HepG2 (cell line): ENCODE results near the gene PEX11B. TPM values are rescaled to one million over a fixed set of nuclear protein-coding genes. Genes with fewer than 3 reads are reported as not detected.

Experiments used
- ARHGAP35 ChIP-seq: sonication (generic); formaldehyde crosslinking; IDR thresholded peaks from 2 replicates; pipeline ENCODE4 v1.9.0; 2022; ENCODE audit warnings: mild to moderate bottlenecking, inconsistent platforms, moderate library complexity, missing genetic modification reagents, borderline replicate concordance
- GLI4 ChIP-seq: sonication (generic); formaldehyde crosslinking; IDR thresholded peaks from 2 replicates; pipeline ENCODE4 v1.5.1; 2020; ENCODE audit warnings: missing genetic modification reagents, mild to moderate bottlenecking, moderate library complexity, borderline replicate concordance
- KMT2B ChIP-seq: IDR thresholded peaks from 2 replicates; pipeline ENCODE4 v1.6.1; 2016; ENCODE audit warnings: missing genetic modification reagents, missing compliant biosample characterization
- MXI1 ChIP-seq: IDR thresholded peaks from 3 replicates; pipeline ENCODE4 v1.6.1; 2012; ENCODE audit warnings: low read depth, low read length, inconsistent platforms, borderline replicate concordance
- RXRA ChIP-seq: sonication (generic); formaldehyde crosslinking; IDR thresholded peaks from 2 replicates; pipeline ENCODE4 v1.5.1; 2020; ENCODE audit warnings: missing genetic modification reagents
- TP53 ChIP-seq: sonication (generic); formaldehyde crosslinking; conservative IDR thresholded peaks from 2 replicates; pipeline ENCODE4 v1.4.0; 2020; ENCODE audit warnings: missing genetic modification reagents
- ZKSCAN1 ChIP-seq: fragments of 150-350 bp; IDR thresholded peaks from 2 replicates; pipeline ENCODE4 v1.6.1; 2014; ENCODE audit warnings: low read length
- ZNF160 ChIP-seq: sonication (generic); formaldehyde crosslinking; IDR thresholded peaks from 2 replicates; pipeline ENCODE4 v1.8.0; 2022; ENCODE audit warnings: mild to moderate bottlenecking, inconsistent platforms, missing genetic modification reagents
- ZNF329 ChIP-seq: sonication (generic); formaldehyde crosslinking; IDR thresholded peaks from 2 replicates; pipeline ENCODE4 v1.9.0; 2021; ENCODE audit warnings: low read depth, mild to moderate bottlenecking, missing genetic modification reagents
- ZNF343 ChIP-seq: sonication (generic); formaldehyde crosslinking; IDR thresholded peaks from 2 replicates; pipeline ENCODE4 v1.4.0; 2020; ENCODE audit warnings: mild to moderate bottlenecking, missing genetic modification reagents
- ZNF567 ChIP-seq: sonication (generic); formaldehyde crosslinking; IDR thresholded peaks from 2 replicates; pipeline ENCODE4 v1.8.1; 2023; ENCODE audit warnings: mild to moderate bottlenecking, missing genetic modification reagents, borderline replicate concordance
- ZNF724P ChIP-seq: sonication (generic); formaldehyde crosslinking; IDR thresholded peaks from 2 replicates; pipeline ENCODE4 v1.8.0; 2022; ENCODE audit warnings: missing genetic modification reagents, borderline replicate concordance
- polyA plus RNA-seq, 8 experiments: library from polyadenylated mRNA; depleted of rRNA in 3 of 8; stranded (reverse) in 7 of 8; unstranded in 1 of 8; fragments of >200 nt; fragmentation: Illumina TruSeq in 4 of 8; extraction: Trizol in 4 of 8; gene quantifications; 2 replicates each; pipeline versions ENCODE4 v1.2.1 to v1.2.3, GENCODE V29; 2011 to 2016; ENCODE audit warnings: low read depth in 4 of 8, missing spikeins in 1 of 8, mixed read lengths in 1 of 8; ENCODE audit not compliant: insufficient read depth in 1 of 8
- total RNA-seq, 5 experiments: library from RNA; depleted of rRNA; stranded (reverse); fragments of >200 nt; fragmentation: Illumina TruSeq; extraction: Trizol; gene quantifications; 2 replicates each; pipeline ENCODE4 v1.2.3, GENCODE V29; 2016; ENCODE audit warnings: low read depth in 1 of 5
- TF ChIP-seq, protein P1 (sequence below): IDR thresholded peaks from 2 replicates; pipeline ENCODE4 v1.4.0; 2020; ENCODE audit warnings: mild to moderate bottlenecking, missing genetic modification reagents
- TF ChIP-seq, protein P2 (sequence below): IDR thresholded peaks from 2 replicates; pipeline ENCODE4 v1.6.1; 2016; ENCODE audit warnings: mild to moderate bottlenecking, missing biosample characterization, missing genetic modification reagents
- TF ChIP-seq, protein P3 (sequence below): sonication (generic); formaldehyde crosslinking; IDR thresholded peaks from 2 replicates; pipeline ENCODE4 v1.8.0; 2023; ENCODE audit warnings: mild to moderate bottlenecking, missing genetic modification reagents
- TF ChIP-seq, protein P4 (sequence below), 2 experiments: IDR thresholded peaks; 2 replicates each; pipeline ENCODE4 v1.6.1; 2011 to 2012; ENCODE audit warnings: low read length in 2 of 2, borderline replicate concordance in 1 of 2, low read depth in 1 of 2, mild to moderate bottlenecking in 1 of 2, moderate library complexity in 1 of 2
- TF ChIP-seq, protein P5 (sequence below): sonication (generic); formaldehyde crosslinking; IDR thresholded peaks from 2 replicates; pipeline ENCODE4 v1.5.0; 2020; ENCODE audit warnings: mild to moderate bottlenecking, missing genetic modification reagents

Gene PEX11B
- total and polyA plus RNA-seq, 2 of the 13 experiments (the other 11 are each of a cell fraction or from before 2014, with no cell fraction given): 21.6 to 48.4 TPM

DNA sequence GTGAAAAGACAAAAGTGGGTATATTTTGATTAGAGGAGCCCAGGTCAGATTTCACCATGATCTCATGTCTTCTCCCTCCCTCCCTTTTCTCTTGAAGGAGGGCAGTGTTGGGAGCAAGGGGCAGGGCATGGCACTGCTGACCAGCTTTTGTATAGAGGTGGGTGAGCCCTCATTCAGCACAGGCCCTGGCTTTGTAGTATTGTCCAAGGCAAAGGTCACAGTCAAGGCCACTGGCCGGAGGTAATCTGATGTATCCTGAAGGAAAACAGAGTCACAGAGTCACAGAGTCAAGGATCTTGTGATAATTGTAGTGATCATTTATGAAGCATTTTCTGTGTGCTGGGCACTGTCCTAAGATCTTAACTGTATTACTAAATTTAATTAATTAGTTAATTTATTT, 20.5 kb downstream of the PEX11B start (continued):
- TF ChIP-seq, protein P1, sequence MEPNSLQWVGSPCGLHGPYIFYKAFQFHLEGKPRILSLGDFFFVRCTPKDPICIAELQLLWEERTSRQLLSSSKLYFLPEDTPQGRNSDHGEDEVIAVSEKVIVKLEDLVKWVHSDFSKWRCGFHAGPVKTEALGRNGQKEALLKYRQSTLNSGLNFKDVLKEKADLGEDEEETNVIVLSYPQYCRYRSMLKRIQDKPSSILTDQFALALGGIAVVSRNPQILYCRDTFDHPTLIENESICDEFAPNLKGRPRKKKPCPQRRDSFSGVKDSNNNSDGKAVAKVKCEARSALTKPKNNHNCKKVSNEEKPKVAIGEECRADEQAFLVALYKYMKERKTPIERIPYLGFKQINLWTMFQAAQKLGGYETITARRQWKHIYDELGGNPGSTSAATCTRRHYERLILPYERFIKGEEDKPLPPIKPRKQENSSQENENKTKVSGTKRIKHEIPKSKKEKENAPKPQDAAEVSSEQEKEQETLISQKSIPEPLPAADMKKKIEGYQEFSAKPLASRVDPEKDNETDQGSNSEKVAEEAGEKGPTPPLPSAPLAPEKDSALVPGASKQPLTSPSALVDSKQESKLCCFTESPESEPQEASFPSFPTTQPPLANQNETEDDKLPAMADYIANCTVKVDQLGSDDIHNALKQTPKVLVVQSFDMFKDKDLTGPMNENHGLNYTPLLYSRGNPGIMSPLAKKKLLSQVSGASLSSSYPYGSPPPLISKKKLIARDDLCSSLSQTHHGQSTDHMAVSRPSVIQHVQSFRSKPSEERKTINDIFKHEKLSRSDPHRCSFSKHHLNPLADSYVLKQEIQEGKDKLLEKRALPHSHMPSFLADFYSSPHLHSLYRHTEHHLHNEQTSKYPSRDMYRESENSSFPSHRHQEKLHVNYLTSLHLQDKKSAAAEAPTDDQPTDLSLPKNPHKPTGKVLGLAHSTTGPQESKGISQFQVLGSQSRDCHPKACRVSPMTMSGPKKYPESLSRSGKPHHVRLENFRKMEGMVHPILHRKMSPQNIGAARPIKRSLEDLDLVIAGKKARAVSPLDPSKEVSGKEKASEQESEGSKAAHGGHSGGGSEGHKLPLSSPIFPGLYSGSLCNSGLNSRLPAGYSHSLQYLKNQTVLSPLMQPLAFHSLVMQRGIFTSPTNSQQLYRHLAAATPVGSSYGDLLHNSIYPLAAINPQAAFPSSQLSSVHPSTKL (CRISPR knock-in tag): peak; percentile 87
- no peak for TF ChIP-seq ZKSCAN1
- TF ChIP-seq ZNF724P (CRISPR knock-in tag): no peak
- no peak for TF ChIP-seq TP53 (CRISPR knock-in tag)
- peak; percentile 85; the same call in 1 of the 2 replicates for TF ChIP-seq RXRA (CRISPR knock-in tag)
- TF ChIP-seq KMT2B (CRISPR knock-in tag): no peak
- TF ChIP-seq, protein P2, sequence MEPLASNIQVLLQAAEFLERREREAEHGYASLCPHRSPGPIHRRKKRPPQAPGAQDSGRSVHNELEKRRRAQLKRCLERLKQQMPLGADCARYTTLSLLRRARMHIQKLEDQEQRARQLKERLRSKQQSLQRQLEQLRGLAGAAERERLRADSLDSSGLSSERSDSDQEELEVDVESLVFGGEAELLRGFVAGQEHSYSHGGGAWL (CRISPR knock-in tag): no peak
- TF ChIP-seq GLI4 (CRISPR knock-in tag): no peak
- TF ChIP-seq, protein P3, sequence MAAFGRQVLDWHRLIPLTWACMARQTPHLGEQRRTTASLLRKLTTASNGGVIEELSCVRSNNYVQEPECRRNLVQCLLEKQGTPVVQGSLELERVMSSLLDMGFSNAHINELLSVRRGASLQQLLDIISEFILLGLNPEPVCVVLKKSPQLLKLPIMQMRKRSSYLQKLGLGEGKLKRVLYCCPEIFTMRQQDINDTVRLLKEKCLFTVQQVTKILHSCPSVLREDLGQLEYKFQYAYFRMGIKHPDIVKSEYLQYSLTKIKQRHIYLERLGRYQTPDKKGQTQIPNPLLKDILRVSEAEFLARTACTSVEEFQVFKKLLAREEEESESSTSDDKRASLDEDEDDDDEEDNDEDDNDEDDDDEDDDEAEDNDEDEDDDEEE (CRISPR knock-in tag): no peak
- no peak for TF ChIP-seq ZNF160
- no peak for TF ChIP-seq ZNF343 (CRISPR knock-in tag)
- no peak for TF ChIP-seq MXI1
- no peak for TF ChIP-seq ZNF329 (CRISPR knock-in tag)
- TF ChIP-seq ARHGAP35 (CRISPR knock-in tag): no peak
- TF ChIP-seq ZNF567 (CRISPR knock-in tag): no peak
- TF ChIP-seq, protein P4, sequence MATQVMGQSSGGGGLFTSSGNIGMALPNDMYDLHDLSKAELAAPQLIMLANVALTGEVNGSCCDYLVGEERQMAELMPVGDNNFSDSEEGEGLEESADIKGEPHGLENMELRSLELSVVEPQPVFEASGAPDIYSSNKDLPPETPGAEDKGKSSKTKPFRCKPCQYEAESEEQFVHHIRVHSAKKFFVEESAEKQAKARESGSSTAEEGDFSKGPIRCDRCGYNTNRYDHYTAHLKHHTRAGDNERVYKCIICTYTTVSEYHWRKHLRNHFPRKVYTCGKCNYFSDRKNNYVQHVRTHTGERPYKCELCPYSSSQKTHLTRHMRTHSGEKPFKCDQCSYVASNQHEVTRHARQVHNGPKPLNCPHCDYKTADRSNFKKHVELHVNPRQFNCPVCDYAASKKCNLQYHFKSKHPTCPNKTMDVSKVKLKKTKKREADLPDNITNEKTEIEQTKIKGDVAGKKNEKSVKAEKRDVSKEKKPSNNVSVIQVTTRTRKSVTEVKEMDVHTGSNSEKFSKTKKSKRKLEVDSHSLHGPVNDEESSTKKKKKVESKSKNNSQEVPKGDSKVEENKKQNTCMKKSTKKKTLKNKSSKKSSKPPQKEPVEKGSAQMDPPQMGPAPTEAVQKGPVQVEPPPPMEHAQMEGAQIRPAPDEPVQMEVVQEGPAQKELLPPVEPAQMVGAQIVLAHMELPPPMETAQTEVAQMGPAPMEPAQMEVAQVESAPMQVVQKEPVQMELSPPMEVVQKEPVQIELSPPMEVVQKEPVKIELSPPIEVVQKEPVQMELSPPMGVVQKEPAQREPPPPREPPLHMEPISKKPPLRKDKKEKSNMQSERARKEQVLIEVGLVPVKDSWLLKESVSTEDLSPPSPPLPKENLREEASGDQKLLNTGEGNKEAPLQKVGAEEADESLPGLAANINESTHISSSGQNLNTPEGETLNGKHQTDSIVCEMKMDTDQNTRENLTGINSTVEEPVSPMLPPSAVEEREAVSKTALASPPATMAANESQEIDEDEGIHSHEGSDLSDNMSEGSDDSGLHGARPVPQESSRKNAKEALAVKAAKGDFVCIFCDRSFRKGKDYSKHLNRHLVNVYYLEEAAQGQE (IDR thresholded peaks at IDR 0.05; ENCODE audit: borderline replicate concordance in 1 of 2, low read depth in 1 of 2, low read length in 2 of 2): no peak
- TF ChIP-seq, protein P5, sequence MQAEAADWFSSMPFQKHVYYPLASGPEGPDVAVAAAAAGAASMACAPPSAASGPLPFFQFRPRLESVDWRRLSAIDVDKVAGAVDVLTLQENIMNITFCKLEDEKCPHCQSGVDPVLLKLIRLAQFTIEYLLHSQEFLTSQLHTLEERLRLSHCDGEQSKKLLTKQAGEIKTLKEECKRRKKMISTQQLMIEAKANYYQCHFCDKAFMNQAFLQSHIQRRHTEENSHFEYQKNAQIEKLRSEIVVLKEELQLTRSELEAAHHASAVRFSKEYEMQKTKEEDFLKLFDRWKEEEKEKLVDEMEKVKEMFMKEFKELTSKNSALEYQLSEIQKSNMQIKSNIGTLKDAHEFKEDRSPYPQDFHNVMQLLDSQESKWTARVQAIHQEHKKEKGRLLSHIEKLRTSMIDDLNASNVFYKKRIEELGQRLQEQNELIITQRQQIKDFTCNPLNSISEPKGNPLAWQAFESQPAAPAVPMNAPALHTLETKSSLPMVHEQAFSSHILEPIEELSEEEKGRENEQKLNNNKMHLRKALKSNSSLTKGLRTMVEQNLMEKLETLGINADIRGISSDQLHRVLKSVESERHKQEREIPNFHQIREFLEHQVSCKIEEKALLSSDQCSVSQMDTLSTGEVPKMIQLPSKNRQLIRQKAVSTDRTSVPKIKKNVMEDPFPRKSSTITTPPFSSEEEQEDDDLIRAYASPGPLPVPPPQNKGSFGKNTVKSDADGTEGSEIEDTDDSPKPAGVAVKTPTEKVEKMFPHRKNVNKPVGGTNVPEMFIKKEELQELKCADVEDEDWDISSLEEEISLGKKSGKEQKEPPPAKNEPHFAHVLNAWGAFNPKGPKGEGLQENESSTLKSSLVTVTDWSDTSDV (CRISPR knock-in tag): no peak
